DOHH2 (cell line): Measurements from ENCODE around the gene CDCP1.
"Not testable (repeated sequence)": the region's sequence is repeated elsewhere in the genome, so short reads cannot be mapped to it uniquely, and the experiment has no call there.

Experiments
- H3F3A ChIP-seq: fragments of 200-600 bp; sonication (generic), shearing (Covaris generic); 2 replicates; pipeline ENCODE4 v1.6.0; 2016; ENCODE audit warnings: antibody characterized with exemption, mild to moderate bottlenecking; ENCODE audit not compliant: control insufficient read depth, insufficient read depth
- H3K27ac ChIP-seq: fragments of 200-600 bp; sonication (generic); 2 replicates; pipeline ENCODE4 v1.5.1; 2014; ENCODE audit warnings: low read depth, mild to moderate bottlenecking, low read length, moderate library complexity
- H3K27me3 ChIP-seq: fragments of 200-600 bp; sonication (generic); 2 replicates; pipeline ENCODE4 v1.6.1; 2014; ENCODE audit warnings: mild to moderate bottlenecking, low read length, mixed read lengths; ENCODE audit not compliant: control insufficient read depth
- H3K36me3 ChIP-seq: fragments of 200-600 bp; sonication (generic); 2 replicates; pipeline ENCODE4 v1.6.1; 2014; ENCODE audit warnings: mild to moderate bottlenecking, low read length, moderate library complexity, mixed read lengths; ENCODE audit not compliant: control insufficient read depth
- H3K4me1 ChIP-seq: fragments of 200-600 bp; sonication (generic); 2 replicates; pipeline ENCODE4 v1.6.1; 2014; ENCODE audit warnings: mild to moderate bottlenecking, low read length, mixed read lengths; ENCODE audit not compliant: control insufficient read depth
- H3K4me2 ChIP-seq: fragments of 200-600 bp; sonication (generic); 2 replicates; pipeline ENCODE4 v1.6.0; 2014; ENCODE audit warnings: mild to moderate bottlenecking, low read length, moderate library complexity
- H3K4me3 ChIP-seq: fragments of 200-600 bp; sonication (generic); 2 replicates; pipeline ENCODE4 v1.5.1; 2014; ENCODE audit warnings: mild to moderate bottlenecking, low read length, mixed read lengths
- H3K79me2 ChIP-seq: fragments of 200-600 bp; sonication (generic); 2 replicates; pipeline ENCODE4 v1.6.1; 2014; ENCODE audit warnings: mild to moderate bottlenecking, low read length, mixed read lengths; ENCODE audit not compliant: control insufficient read depth
- H3K9me2 ChIP-seq: fragments of 200-600 bp; sonication (generic); replicated peaks from 2 replicates; pipeline ENCODE4 v1.6.1; 2014; ENCODE audit warnings: mild to moderate bottlenecking, low read length, mixed read lengths; ENCODE audit not compliant: control insufficient read depth
- H3K9me3 ChIP-seq: fragments of 200-600 bp; sonication (generic); 2 replicates; pipeline ENCODE4 v1.6.1; 2014; ENCODE audit warnings: antibody characterized with exemption, low read length, mixed read lengths; ENCODE audit not compliant: control insufficient read depth, insufficient read depth
- H4K20me1 ChIP-seq: fragments of 200-600 bp; sonication (generic); 2 replicates; pipeline ENCODE4 v1.6.0; 2014; ENCODE audit warnings: low read depth, mild to moderate bottlenecking, antibody characterized with exemption, low read length, moderate library complexity; ENCODE audit not compliant: control insufficient read depth, insufficient read depth
- EZH2phosphoT487 ChIP-seq: fragments of 200-600 bp; sonication (generic); IDR thresholded peaks from 2 replicates; pipeline ENCODE4 v1.6.1; 2017; ENCODE audit warnings: borderline replicate concordance, mild to moderate bottlenecking, antibody characterized with exemption, low read length, moderate library complexity, mixed read lengths
- TF ChIP-seq, protein P1 (sequence below): fragments of 200-600 bp; sonication (generic); IDR thresholded peaks from one replicate; pipeline ENCODE4 v1.5.1; 2014; ENCODE audit warnings: antibody characterized with exemption, mild to moderate bottlenecking, low read depth, low read length; ENCODE audit not compliant: poor library complexity, severe bottlenecking

CDCP1 gene

DNA sequence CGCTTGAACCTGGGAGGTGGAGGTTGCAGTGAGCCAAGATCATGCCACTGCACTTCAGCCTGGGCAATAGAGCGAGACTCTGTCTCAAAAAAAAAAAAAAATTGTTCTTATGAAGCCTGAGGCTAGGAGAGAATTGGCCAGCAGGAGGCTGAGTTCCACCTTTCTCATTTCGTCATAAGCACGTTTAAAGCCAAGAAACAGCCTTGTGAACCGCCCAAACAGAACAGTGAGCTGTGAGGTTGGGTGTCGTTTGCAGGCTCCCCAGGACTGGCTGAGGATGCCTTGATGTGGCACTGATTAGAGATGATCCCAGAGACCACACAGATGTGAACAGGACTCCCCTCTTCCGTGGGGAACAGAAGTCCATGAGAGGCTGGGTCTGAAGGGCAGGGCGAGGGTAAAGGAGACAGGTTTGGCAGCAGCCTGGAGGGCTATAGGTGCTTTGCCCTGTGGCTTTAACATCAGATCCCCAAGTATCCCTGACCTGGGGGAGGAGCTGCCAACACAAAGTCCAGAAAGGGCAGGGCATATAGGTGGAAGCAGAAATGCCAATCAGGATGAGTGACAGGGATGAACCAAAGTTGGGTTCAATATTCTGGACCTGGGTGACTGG, 67.2 kb downstream of the CDCP1 start:
- Histone ChIP-seq H3K27ac (no peak overlapping the region), H3K9me2 (no peaks in the 10 kb centered on the region), H4K20me1 (no peaks in the 10 kb centered on the region), H3K36me3 (no peaks in the 10 kb centered on the region), H3K4me1 (no peaks in the 10 kb centered on the region), H3K27me3 (no peaks in the 10 kb centered on the region), H3K4me2 (no peak overlapping the region), H3K9me3 (no peaks in the 10 kb centered on the region), H3K4me3 (no peak overlapping the region), H3K79me2 (no peaks in the 10 kb centered on the region), H3F3A (no peaks in the 10 kb centered on the region)
- no peak for TF ChIP-seq EZH2phosphoT487
- TF ChIP-seq, protein P1, sequence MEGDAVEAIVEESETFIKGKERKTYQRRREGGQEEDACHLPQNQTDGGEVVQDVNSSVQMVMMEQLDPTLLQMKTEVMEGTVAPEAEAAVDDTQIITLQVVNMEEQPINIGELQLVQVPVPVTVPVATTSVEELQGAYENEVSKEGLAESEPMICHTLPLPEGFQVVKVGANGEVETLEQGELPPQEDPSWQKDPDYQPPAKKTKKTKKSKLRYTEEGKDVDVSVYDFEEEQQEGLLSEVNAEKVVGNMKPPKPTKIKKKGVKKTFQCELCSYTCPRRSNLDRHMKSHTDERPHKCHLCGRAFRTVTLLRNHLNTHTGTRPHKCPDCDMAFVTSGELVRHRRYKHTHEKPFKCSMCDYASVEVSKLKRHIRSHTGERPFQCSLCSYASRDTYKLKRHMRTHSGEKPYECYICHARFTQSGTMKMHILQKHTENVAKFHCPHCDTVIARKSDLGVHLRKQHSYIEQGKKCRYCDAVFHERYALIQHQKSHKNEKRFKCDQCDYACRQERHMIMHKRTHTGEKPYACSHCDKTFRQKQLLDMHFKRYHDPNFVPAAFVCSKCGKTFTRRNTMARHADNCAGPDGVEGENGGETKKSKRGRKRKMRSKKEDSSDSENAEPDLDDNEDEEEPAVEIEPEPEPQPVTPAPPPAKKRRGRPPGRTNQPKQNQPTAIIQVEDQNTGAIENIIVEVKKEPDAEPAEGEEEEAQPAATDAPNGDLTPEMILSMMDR = no peak

DNA sequence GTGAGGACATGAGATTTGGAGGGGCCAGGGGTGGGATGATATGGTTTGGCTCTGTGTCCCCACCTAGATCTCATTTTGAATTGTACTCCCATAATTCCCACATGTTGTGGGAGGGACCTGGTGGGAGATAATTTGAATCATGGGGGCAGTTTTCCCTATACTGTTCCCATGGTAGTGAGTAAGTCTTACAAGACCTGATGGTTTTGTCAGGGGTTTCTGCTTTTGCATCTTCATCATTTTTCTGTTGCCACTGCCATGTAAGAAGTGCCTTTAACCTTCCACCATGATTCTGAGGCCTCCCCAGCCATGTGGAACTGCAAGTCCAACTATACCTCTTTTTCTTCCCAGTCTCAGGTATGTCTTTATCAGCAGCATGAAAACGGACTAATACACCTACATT, 67.9 kb downstream of the CDCP1 start:
- not testable (repeated sequence) for H3K4me3 ChIP-seq, H3K27me3 ChIP-seq, H3K9me3 ChIP-seq, H3K4me1 ChIP-seq, H3K9me2 ChIP-seq, H3F3A ChIP-seq, H3K27ac ChIP-seq, H3K4me2 ChIP-seq, H3K36me3 ChIP-seq, H3K79me2 ChIP-seq, H4K20me1 ChIP-seq

DNA sequence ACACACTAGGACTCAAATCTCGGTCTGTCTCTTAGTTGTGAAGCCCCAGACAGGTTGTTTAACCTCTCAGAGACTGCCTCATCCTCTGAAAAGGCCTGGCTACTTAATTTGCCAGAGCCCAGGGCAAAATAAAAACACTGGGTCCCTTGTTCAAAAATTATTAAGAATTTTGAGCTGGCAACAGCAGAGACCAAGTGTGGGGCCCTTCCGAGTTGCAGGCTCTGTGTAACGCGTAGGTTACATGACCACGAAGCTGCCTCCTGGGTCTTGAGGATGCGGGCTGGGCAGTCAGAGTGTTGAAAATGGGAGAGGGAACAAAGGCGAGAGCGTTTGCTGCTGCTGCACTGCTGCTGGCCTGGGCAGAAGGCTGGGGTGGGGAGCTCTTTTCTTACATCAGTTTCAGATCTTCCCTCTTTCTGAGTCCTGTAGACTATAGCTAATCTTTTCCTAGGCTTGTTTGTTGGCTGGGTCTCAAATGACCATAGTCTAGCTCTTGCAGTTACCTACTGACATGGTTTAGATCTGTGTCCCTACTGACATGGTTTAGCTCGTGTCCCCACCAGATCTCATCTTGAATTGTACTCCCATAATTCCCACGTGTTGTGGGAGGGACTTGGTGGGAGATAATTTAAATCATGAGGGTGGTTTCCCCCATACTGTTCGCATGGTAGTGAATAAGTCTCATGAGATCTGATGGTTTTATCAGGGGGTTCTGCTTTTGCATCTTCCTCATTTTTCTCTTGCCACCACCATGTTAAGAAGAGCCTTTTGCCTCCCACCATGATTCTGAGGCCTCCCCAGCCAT, 70.2 kb downstream of the CDCP1 start:
- H3K27me3 ChIP-seq = no peaks in the 10 kb centered on the region
- H4K20me1 ChIP-seq = no peaks in the 10 kb centered on the region
- H3K79me2 ChIP-seq = no peaks in the 10 kb centered on the region
- no peaks in the 10 kb centered on the region for H3K9me2 ChIP-seq
- H3K4me3 ChIP-seq = no peak overlapping the region
- no peak overlapping the region for H3K4me2 ChIP-seq
- TF ChIP-seq EZH2phosphoT487 = no peak
- TF ChIP-seq, protein P1 = no peak
- H3K4me1 ChIP-seq = no peaks in the 10 kb centered on the region
- no peaks in the 10 kb centered on the region for H3F3A ChIP-seq
- no peaks in the 10 kb centered on the region for H3K9me3 ChIP-seq
- H3K27ac ChIP-seq = no peak overlapping the region
- H3K36me3 ChIP-seq = no peaks in the 10 kb centered on the region

DNA sequence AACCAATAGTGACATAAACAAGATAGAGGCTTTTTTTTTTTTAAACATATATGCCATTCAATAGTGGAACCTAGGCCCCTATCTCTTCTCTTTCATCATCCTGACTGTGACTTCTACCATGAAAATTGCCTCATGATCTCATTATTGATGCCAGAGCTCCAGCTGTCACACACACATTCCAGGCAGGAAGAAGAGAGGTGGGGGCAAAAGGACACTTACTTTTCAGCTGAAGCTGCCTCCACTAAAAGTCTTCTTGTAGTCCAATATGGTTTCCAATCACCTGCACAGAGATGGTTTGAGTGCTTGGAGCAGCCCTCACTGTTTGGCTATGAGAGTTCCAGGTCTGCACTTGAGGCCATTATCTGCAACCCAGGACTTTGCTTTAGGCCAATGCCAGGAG, 75.1 kb downstream of the CDCP1 start:
- Histone ChIP-seq H3K36me3 (no peaks in the 10 kb centered on the region), H3K4me2 (no peak overlapping the region), H3K4me3 (no peak overlapping the region), H3F3A (no peaks in the 10 kb centered on the region), H3K79me2 (no peaks in the 10 kb centered on the region), H4K20me1 (no peaks in the 10 kb centered on the region), H3K4me1 (no peaks in the 10 kb centered on the region), H3K27me3 (no peaks in the 10 kb centered on the region; the same call in 1 of the 2 replicates), H3K27ac (no peak overlapping the region), H3K9me3 (no peaks in the 10 kb centered on the region), H3K9me2 (no peaks in the 10 kb centered on the region)
- TF ChIP-seq, protein P1 = no peak
- no peak for TF ChIP-seq EZH2phosphoT487
